Activated CD8-positive, alpha-beta T cell treated with anti-CD3 and anti-CD28 coated beads for 36 hours (primary cell): ENCODE results near the gene CDH12. TPM values are rescaled to one million over a fixed set of nuclear protein-coding genes. Genes with fewer than 3 reads are reported as not detected.

Experiments
- ATAC-seq: fragments of 200-7000 bp; cut with Tn5 transposase; one replicate; pipeline ENCODE4 v1.10.0; 2021; ENCODE audit warnings: mild to moderate bottlenecking, moderate library complexity
- CTCF ChIA-PET: fragments of 350-600 bp; sonication (Branson Sonifier 250); formaldehyde crosslinking; loops from one replicate; lab custom pipeline; 2021; ENCODE audit warnings: antibody characterized with exemption; lab: Charles Lee
- POLR2A ChIA-PET: fragments of 350-600 bp; sonication (Branson Sonifier 250); formaldehyde crosslinking; loops from one replicate; lab custom pipeline; 2021; ENCODE audit warnings: antibody characterized with exemption; lab: Charles Lee
- DNase-seq: peaks from one replicate; pipeline ENCODE4 v3.0.0-alpha.2; 2020
- H3K27ac Mint-ChIP-seq: one replicate; pipeline ENCODE4 v1.8.0; 2021; ENCODE audit warnings: mild to moderate bottlenecking, mixed read lengths
- H3K27me3 Mint-ChIP-seq: one replicate; pipeline ENCODE4 v1.8.0; 2021; ENCODE audit warnings: mixed read lengths
- H3K36me3 Mint-ChIP-seq: one replicate; pipeline ENCODE4 v1.8.0; 2021; ENCODE audit warnings: low read depth, mixed read lengths
- H3K4me1 Mint-ChIP-seq: one replicate; pipeline ENCODE4 v1.8.0; 2021; ENCODE audit warnings: low read depth, mixed read lengths
- H3K4me3 Mint-ChIP-seq: one replicate; pipeline ENCODE4 v1.8.0; 2021; ENCODE audit warnings: mild to moderate bottlenecking, moderate library complexity, mixed read lengths
- H3K9me3 Mint-ChIP-seq: one replicate; pipeline ENCODE4 v1.8.0; 2021; ENCODE audit warnings: mixed read lengths
- intact Hi-C: fragments of 100-400 bp; cut with micrococcal nuclease; formaldehyde crosslinking; loops from one replicate; pipeline ENCODE4 v1.10.0; 2022
- total RNA-seq, 2 experiments: library from RNA; stranded (reverse); gene quantifications; one replicate each; pipeline ENCODE4 v1.2.3, GENCODE V29; 2021
- TF ChIP-seq, protein P1 (sequence below): fragments of 200-600 bp; IDR thresholded peaks from one replicate; pipeline ENCODE4 v1.8.0; 2022; ENCODE audit warnings: antibody characterized with exemption, mild to moderate bottlenecking

The CDH12 gene
- total RNA-seq, 2 experiments from 2014 or later = not detected

DNA sequence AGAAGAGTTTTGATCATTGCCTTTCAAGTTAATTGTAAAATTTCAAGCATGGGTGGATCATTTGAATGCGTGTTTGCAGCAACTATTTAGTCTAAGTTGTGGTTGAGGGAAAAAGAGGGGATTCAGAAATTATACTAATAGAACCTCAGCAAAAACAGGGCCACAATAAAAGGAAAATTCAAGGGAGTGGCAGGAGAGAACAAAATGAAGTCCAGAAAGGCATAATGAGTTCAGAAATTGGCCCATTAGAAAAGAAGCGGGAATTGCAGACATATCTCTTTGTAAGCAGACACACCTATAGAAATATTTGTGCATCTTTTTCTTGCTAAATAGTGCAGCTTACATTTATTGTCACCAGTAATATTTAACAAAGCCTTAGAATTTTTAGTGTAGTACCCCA lies 960.0 kb downstream of the CDH12 start:
- no peak overlapping the region for H3K27ac Mint-ChIP-seq
- no peaks in the 10 kb centered on the region for H3K36me3 Mint-ChIP-seq
- ATAC-seq = no peak
- H3K9me3 Mint-ChIP-seq = no peaks in the 10 kb centered on the region
- H3K4me3 Mint-ChIP-seq = no peak overlapping the region
- DNase-seq = no peak
- no peaks in the 10 kb centered on the region for H3K27me3 Mint-ChIP-seq
- ChIA-PET POLR2A (no interaction called here), CTCF (no interaction called here)
- intact Hi-C loops = no loop called here
- H3K4me1 Mint-ChIP-seq = no peaks in the 10 kb centered on the region
- TF ChIP-seq, protein P1, sequence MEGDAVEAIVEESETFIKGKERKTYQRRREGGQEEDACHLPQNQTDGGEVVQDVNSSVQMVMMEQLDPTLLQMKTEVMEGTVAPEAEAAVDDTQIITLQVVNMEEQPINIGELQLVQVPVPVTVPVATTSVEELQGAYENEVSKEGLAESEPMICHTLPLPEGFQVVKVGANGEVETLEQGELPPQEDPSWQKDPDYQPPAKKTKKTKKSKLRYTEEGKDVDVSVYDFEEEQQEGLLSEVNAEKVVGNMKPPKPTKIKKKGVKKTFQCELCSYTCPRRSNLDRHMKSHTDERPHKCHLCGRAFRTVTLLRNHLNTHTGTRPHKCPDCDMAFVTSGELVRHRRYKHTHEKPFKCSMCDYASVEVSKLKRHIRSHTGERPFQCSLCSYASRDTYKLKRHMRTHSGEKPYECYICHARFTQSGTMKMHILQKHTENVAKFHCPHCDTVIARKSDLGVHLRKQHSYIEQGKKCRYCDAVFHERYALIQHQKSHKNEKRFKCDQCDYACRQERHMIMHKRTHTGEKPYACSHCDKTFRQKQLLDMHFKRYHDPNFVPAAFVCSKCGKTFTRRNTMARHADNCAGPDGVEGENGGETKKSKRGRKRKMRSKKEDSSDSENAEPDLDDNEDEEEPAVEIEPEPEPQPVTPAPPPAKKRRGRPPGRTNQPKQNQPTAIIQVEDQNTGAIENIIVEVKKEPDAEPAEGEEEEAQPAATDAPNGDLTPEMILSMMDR = no peak

GRCh38 chr5:21889581-21889980 lies 963.6 kb downstream of the CDH12 start:
- ATAC-seq (no peak), DNase-seq (no peak)
- Mint-ChIP-seq H3K9me3 (no peaks in the 10 kb centered on the region), H3K27me3 (no peaks in the 10 kb centered on the region), H3K36me3 (no peaks in the 10 kb centered on the region), H3K4me1 (no peaks in the 10 kb centered on the region), H3K27ac (no peak overlapping the region), H3K4me3 (no peak overlapping the region)
- ChIA-PET POLR2A (no interaction called here), CTCF (no interaction called here)
- intact Hi-C loops = no loop called here
- TF ChIP-seq, protein P1 = no peak

GRCh38 chr5:21882074-21882745 lies 970.9 kb downstream of the CDH12 start:
- DNase-seq (no peak), ATAC-seq (no peak)
- Mint-ChIP-seq H3K4me3 (no peak overlapping the region), H3K27me3 (no peaks in the 10 kb centered on the region), H3K27ac (no peak overlapping the region), H3K36me3 (no peaks in the 10 kb centered on the region), H3K4me1 (no peaks in the 10 kb centered on the region), H3K9me3 (peaks cover 7% of the 10 kb centered on the region)
- TF ChIP-seq, protein P1 = no peak
- ChIA-PET CTCF (no interaction called here), POLR2A (no interaction called here)
- intact Hi-C loops = no loop called here

DNA sequence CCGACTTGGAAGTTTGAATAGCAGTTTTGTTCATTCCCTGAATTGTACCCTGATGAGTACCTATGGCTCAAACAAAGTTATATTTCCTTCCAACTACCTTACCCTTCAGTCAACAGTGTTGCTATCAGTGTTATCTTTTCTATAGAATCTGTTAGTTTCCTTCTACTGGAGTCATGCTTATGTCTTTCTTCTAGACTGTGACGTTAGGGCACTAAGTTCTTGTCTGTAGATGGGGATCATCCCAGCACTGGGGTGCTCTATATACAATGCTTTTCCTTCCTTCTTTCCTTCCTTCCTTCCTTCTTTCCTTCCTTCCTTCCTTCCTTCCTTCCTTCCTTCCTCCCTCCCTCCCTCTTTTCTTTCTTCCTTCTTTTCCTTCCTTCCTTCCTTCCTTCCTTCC lies 973.0 kb downstream of the CDH12 start:
- Mint-ChIP-seq H3K4me1 (no peaks in the 10 kb centered on the region), H3K27ac (no peak overlapping the region), H3K9me3 (peaks cover 8% of the 10 kb centered on the region), H3K27me3 (no peaks in the 10 kb centered on the region), H3K36me3 (no peaks in the 10 kb centered on the region), H3K4me3 (no peak overlapping the region)
- no peak for ATAC-seq
- ChIA-PET CTCF (no interaction called here), POLR2A (no interaction called here)
- intact Hi-C loops = no loop called here
- TF ChIP-seq, protein P1 = no peak
- DNase-seq = no peak

DNA sequence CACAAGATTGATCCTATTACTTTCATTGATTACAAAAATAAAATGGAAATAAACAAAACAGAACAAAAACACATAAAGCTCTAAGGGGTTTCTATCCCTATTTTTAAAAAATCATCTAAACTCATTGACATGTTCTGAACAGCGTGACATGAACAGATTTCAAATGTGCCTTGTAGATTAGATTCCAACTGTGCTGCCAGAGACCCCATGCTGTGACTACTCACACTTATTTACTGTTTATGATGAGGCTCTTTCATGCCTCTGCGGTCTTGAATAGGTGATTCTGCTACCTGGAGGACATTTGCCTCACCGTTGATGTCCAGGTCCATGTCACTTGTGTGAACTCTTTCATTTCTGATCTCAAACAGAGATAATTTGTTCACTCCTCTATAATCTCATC lies 990.2 kb downstream of the CDH12 start:
- ATAC-seq (no peak), DNase-seq (no peak)
- Mint-ChIP-seq H3K36me3 (no peaks in the 10 kb centered on the region), H3K27ac (no peak overlapping the region), H3K27me3 (no peaks in the 10 kb centered on the region), H3K4me1 (no peaks in the 10 kb centered on the region), H3K4me3 (no peak overlapping the region), H3K9me3 (peaks cover 6% of the 10 kb centered on the region)
- intact Hi-C loops = no loop called here
- TF ChIP-seq, protein P1 = no peak
- ChIA-PET POLR2A (no interaction called here), CTCF (no interaction called here)
